HG03139 (cell line): ENCODE measurements around the gene LONP1.

Source experiments
- ATAC-seq: cut with Tn5 transposase; IDR thresholded peaks from one replicate; pipeline ENCODE4 v1.9.1; 2021; ENCODE audit not compliant: unreplicated experiment

The LONP1 gene

GRCh38 chr19:5655412-5655811, 64.5 kb downstream of the LONP1 start:
- ATAC-seq: no peak

GRCh38 chr19:5654931-5655330, 65.0 kb downstream of the LONP1 start:
- ATAC-seq: no peak

- ATAC-seq: no peak
These were observed 67.7 kb downstream of the LONP1 start for GRCh38 chr19:5652261-5652660.

GRCh38 chr19:5651361-5651760, 68.6 kb downstream of the LONP1 start:
- no peak for ATAC-seq

- ATAC-seq: no peak
These were observed 71.5 kb downstream of the LONP1 start for GRCh38 chr19:5648464-5648863.

- no peak for ATAC-seq
These were observed 73.2 kb downstream of the LONP1 start for GRCh38 chr19:5646703-5647102.

- ATAC-seq: no peak
These were observed 74.5 kb downstream of the LONP1 start for GRCh38 chr19:5645409-5645808.

- ATAC-seq: no peak
These were observed 75.9 kb downstream of the LONP1 start for GRCh38 chr19:5644037-5644436.

- no peak for ATAC-seq
These were observed 76.9 kb downstream of the LONP1 start for GRCh38 chr19:5643060-5643459.

GRCh38 chr19:5642204-5642603, 77.7 kb downstream of the LONP1 start:
- ATAC-seq: no peak
